Karpas-422 (cell line): Measurements from ENCODE around the gene CTBP1. TPM values are rescaled to one million over a fixed set of nuclear protein-coding genes. Genes with fewer than 3 reads are reported as not detected.

Source experiments
- DNase-seq: peaks from one replicate; pipeline ENCODE4 v3.0.0-alpha.2; 2015
- H2AFZ ChIP-seq: fragments of 200-600 bp; sonication (generic); 2 replicates; pipeline ENCODE4 v1.6.1; 2014; ENCODE audit warnings: antibody characterized with exemption, low read length, mixed read lengths
- H3K27ac ChIP-seq: fragments of 200-600 bp; sonication (generic); 2 replicates; pipeline ENCODE4 v1.5.1; 2014; ENCODE audit warnings: mild to moderate bottlenecking, low read length, moderate library complexity
- H3K27me3 ChIP-seq: fragments of 200-600 bp; sonication (generic); 2 replicates; pipeline ENCODE4 v1.6.1; 2014; ENCODE audit warnings: low read length, mixed read lengths
- H3K36me3 ChIP-seq: fragments of 200-600 bp; sonication (generic); 2 replicates; pipeline ENCODE4 v1.6.1; 2014; ENCODE audit warnings: low read length, mixed read lengths; ENCODE audit not compliant: insufficient read depth
- H3K4me1 ChIP-seq: fragments of 200-600 bp; sonication (generic); 2 replicates; pipeline ENCODE4 v1.6.1; 2014; ENCODE audit warnings: mild to moderate bottlenecking, low read length, mixed read lengths
- H3K4me2 ChIP-seq: fragments of 200-600 bp; sonication (generic); 2 replicates; pipeline ENCODE4 v1.6.1; 2014; ENCODE audit warnings: low read length, low read depth, mild to moderate bottlenecking; ENCODE audit not compliant: poor library complexity, severe bottlenecking
- H3K4me3 ChIP-seq: fragments of 200-600 bp; sonication (generic); 2 replicates; pipeline ENCODE4 v1.5.1; 2014; ENCODE audit warnings: mild to moderate bottlenecking, antibody characterized with exemption, low read length, mixed read lengths
- H3K79me2 ChIP-seq: fragments of 200-600 bp; sonication (generic); 2 replicates; pipeline ENCODE4 v1.6.1; 2014; ENCODE audit warnings: mild to moderate bottlenecking, low read length, mixed read lengths
- H3K9ac ChIP-seq: fragments of 200-600 bp; sonication (generic); 2 replicates; pipeline ENCODE4 v1.6.0; 2014; ENCODE audit warnings: low read length
- H3K9me2 ChIP-seq: fragments of 200-600 bp; sonication (generic), shearing (Covaris generic); replicated peaks from 2 replicates; pipeline ENCODE4 v1.6.0; 2014; ENCODE audit warnings: mild to moderate bottlenecking, low read length, moderate library complexity; ENCODE audit not compliant: insufficient read depth
- H3K9me3 ChIP-seq: fragments of 300-700, 200-600 bp; sonication (generic); 2 replicates; pipeline ENCODE4 v1.6.1; 2014; ENCODE audit warnings: low read length, mixed read lengths
- H4K20me1 ChIP-seq: fragments of 200-600 bp; sonication (generic); 2 replicates; pipeline ENCODE4 v1.6.1; 2014; ENCODE audit warnings: mild to moderate bottlenecking, antibody characterized with exemption, low read length, low read depth; ENCODE audit not compliant: insufficient read depth
- total RNA-seq: library from RNA; depleted of rRNA; stranded (reverse); fragments of >200 nt; shearing (Covaris generic); gene quantifications from 2 replicates; pipeline ENCODE4 v1.2.3, GENCODE V29; 2014; ENCODE audit warnings: low replicate concordance

The CTBP1 gene
- total RNA-seq, 1 experiment from 2014 or later, result 86.9 TPM

- peaks cover 5% of the 10 kb centered on the region; the same call in 1 of the 2 replicates for H3K79me2 ChIP-seq
- no peak overlapping the region for H3K4me2 ChIP-seq
- H3K27ac ChIP-seq, result no peak overlapping the region
- no peaks in the 10 kb centered on the region for H3K27me3 ChIP-seq
- no peaks in the 10 kb centered on the region for H3K9me2 ChIP-seq
- H2AFZ ChIP-seq, result no peak overlapping the region
- H4K20me1 ChIP-seq, result peaks cover 30% of the 10 kb centered on the region; the same call in 1 of the 2 replicates
- no peak for DNase-seq
- no peak overlapping the region for H3K9ac ChIP-seq
- H3K4me1 ChIP-seq, result peaks cover 29% of the 10 kb centered on the region
- no peaks in the 10 kb centered on the region for H3K36me3 ChIP-seq
- no peak overlapping the region for H3K4me3 ChIP-seq
- no peaks in the 10 kb centered on the region for H3K9me3 ChIP-seq
These were observed 36.9 kb downstream of the CTBP1 start for GRCh38 chr4:1211891-1212545.

GRCh38 chr4:1211371-1211770 lies 37.6 kb downstream of the CTBP1 start:
- Histone ChIP-seq H4K20me1 (peaks cover 26% of the 10 kb centered on the region; the same call in 1 of the 2 replicates), H3K79me2 (0 out of 2 replicates have a peak, but pooled peaks cover 5% of the 10 kb centered on the region), H3K4me3 (no peak overlapping the region), H3K9me2 (no peaks in the 10 kb centered on the region), H3K36me3 (no peaks in the 10 kb centered on the region), H3K4me2 (no peak overlapping the region), H3K27ac (no peak overlapping the region), H3K9me3 (no peaks in the 10 kb centered on the region), H3K9ac (no peak overlapping the region), H3K27me3 (no peaks in the 10 kb centered on the region), H3K4me1 (peaks cover 23% of the 10 kb centered on the region), H2AFZ (no peak overlapping the region)
- DNase-seq, result no peak

- Histone ChIP-seq H3K79me2 (0 out of 2 replicates have a peak, but pooled peaks cover 5% of the 10 kb centered on the region), H2AFZ (no peak overlapping the region), H3K27ac (no peak overlapping the region), H3K9ac (no peak overlapping the region), H3K4me3 (no peak overlapping the region), H3K9me3 (no peaks in the 10 kb centered on the region), H3K36me3 (no peaks in the 10 kb centered on the region), H4K20me1 (peaks cover 22% of the 10 kb centered on the region; the same call in 1 of the 2 replicates), H3K4me1 (peaks cover 19% of the 10 kb centered on the region), H3K9me2 (no peaks in the 10 kb centered on the region), H3K4me2 (no peak overlapping the region), H3K27me3 (no peaks in the 10 kb centered on the region)
- no peak for DNase-seq
These were observed 38.0 kb downstream of the CTBP1 start for GRCh38 chr4:1210971-1211370.

- no peak overlapping the region for H3K4me2 ChIP-seq
- H3K4me1 ChIP-seq, result peaks cover 13% of the 10 kb centered on the region
- no peaks in the 10 kb centered on the region for H3K9me3 ChIP-seq
- H3K9ac ChIP-seq, result no peak overlapping the region
- no peak overlapping the region for H2AFZ ChIP-seq
- no peaks in the 10 kb centered on the region for H3K9me2 ChIP-seq
- no peak overlapping the region for H3K4me3 ChIP-seq
- no peak for DNase-seq
- 0 out of 2 replicates have a peak, but pooled peaks cover 5% of the 10 kb centered on the region for H3K79me2 ChIP-seq
- no peak overlapping the region for H3K27ac ChIP-seq
- peaks cover 19% of the 10 kb centered on the region; the same call in 1 of the 2 replicates for H4K20me1 ChIP-seq
- H3K36me3 ChIP-seq, result no peaks in the 10 kb centered on the region
- no peaks in the 10 kb centered on the region for H3K27me3 ChIP-seq
These were observed 38.6 kb downstream of the CTBP1 start for GRCh38 chr4:1210241-1210841.

GRCh38 chr4:1209821-1210220 lies 39.1 kb downstream of the CTBP1 start:
- peaks cover 14% of the 10 kb centered on the region; the same call in 1 of the 2 replicates for H4K20me1 ChIP-seq
- peaks cover under 1% of the 10 kb centered on the region; the same call in 1 of the 2 replicates for H3K36me3 ChIP-seq
- no peaks in the 10 kb centered on the region for H3K9me2 ChIP-seq
- H3K9ac ChIP-seq, result no peak overlapping the region
- no peak overlapping the region for H3K4me3 ChIP-seq
- H3K27me3 ChIP-seq, result no peaks in the 10 kb centered on the region
- no peak overlapping the region for H2AFZ ChIP-seq
- 0 out of 2 replicates have a peak, but pooled peaks cover 2% of the 10 kb centered on the region for H3K79me2 ChIP-seq
- H3K27ac ChIP-seq, result no peak overlapping the region
- H3K4me2 ChIP-seq, result no peak overlapping the region
- peaks cover 7% of the 10 kb centered on the region for H3K4me1 ChIP-seq
- DNase-seq, result no peak
- no peaks in the 10 kb centered on the region for H3K9me3 ChIP-seq

GRCh38 chr4:1208970-1209704 lies 39.8 kb downstream of the CTBP1 start:
- no peaks in the 10 kb centered on the region for H3K79me2 ChIP-seq
- H3K9me3 ChIP-seq, result no peaks in the 10 kb centered on the region
- H3K27me3 ChIP-seq, result no peaks in the 10 kb centered on the region
- H3K27ac ChIP-seq, result no peak overlapping the region
- no peak overlapping the region for H3K4me3 ChIP-seq
- H3K4me1 ChIP-seq, result peaks cover 10% of the 10 kb centered on the region
- no peak overlapping the region for H3K4me2 ChIP-seq
- peaks cover 8% of the 10 kb centered on the region; the same call in 1 of the 2 replicates for H3K36me3 ChIP-seq
- peaks cover 8% of the 10 kb centered on the region; the same call in 1 of the 2 replicates for H4K20me1 ChIP-seq
- no peak overlapping the region for H2AFZ ChIP-seq
- no peak overlapping the region for H3K9ac ChIP-seq
- no peak for DNase-seq
- no peaks in the 10 kb centered on the region for H3K9me2 ChIP-seq

GRCh38 chr4:1208266-1208961 lies 40.5 kb downstream of the CTBP1 start:
- peaks cover 13% of the 10 kb centered on the region for H3K4me1 ChIP-seq
- no peak overlapping the region for H3K27ac ChIP-seq
- peaks cover 11% of the 10 kb centered on the region; the same call in 1 of the 2 replicates for H3K36me3 ChIP-seq
- H4K20me1 ChIP-seq, result peaks cover 9% of the 10 kb centered on the region; the same call in 1 of the 2 replicates
- H3K79me2 ChIP-seq, result no peaks in the 10 kb centered on the region
- H3K9me2 ChIP-seq, result no peaks in the 10 kb centered on the region
- no peak overlapping the region for H3K4me3 ChIP-seq
- no peaks in the 10 kb centered on the region for H3K27me3 ChIP-seq
- no peak overlapping the region for H2AFZ ChIP-seq
- H3K9me3 ChIP-seq, result no peaks in the 10 kb centered on the region
- no peak overlapping the region for H3K9ac ChIP-seq
- H3K4me2 ChIP-seq, result no peak overlapping the region
- DNase-seq, result no peak
